GM12874 (cell line): ENCODE data around the gene MRPL19.

Source experiments
- TF ChIP-seq, protein P1 (sequence below): IDR thresholded peaks from 2 replicates; pipeline ENCODE4 v1.5.1; 2011; ENCODE audit warnings: low read depth, mild to moderate bottlenecking, control low read depth, low read length, moderate library complexity; ENCODE audit not compliant: insufficient read depth

The MRPL19 gene

DNA sequence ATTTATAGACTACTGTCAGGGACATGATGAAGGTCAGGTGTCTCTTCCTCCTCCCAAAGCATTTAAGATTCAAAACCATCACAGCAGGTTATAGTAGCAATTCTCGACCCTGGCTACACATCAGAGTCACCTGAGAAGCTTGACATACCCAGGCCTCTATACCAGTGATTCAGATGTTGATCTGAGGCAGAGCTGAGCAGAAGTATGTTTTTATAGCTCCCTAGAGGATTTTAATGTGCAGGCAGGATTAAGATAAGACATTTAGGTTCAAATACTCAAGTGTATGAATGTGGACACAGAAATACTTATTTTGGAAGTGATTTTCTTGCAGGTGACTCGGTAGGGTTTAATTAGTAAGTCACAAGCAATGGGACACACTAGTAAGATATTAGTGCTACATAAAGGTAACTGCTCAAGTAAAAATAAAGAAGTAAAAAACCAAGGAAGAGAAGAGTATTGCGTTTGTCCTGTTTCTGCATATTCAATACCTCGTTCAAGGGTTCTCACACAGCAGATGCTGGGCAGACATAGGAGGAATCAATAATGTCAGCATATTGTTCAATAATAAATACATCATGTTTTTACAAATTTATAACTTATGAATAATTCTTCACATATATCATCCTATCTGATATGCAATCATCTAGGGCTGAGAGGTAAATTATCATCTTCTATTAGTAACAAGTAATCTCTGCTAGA is 57.2 kb downstream of the MRPL19 start:
- TF ChIP-seq, protein P1, sequence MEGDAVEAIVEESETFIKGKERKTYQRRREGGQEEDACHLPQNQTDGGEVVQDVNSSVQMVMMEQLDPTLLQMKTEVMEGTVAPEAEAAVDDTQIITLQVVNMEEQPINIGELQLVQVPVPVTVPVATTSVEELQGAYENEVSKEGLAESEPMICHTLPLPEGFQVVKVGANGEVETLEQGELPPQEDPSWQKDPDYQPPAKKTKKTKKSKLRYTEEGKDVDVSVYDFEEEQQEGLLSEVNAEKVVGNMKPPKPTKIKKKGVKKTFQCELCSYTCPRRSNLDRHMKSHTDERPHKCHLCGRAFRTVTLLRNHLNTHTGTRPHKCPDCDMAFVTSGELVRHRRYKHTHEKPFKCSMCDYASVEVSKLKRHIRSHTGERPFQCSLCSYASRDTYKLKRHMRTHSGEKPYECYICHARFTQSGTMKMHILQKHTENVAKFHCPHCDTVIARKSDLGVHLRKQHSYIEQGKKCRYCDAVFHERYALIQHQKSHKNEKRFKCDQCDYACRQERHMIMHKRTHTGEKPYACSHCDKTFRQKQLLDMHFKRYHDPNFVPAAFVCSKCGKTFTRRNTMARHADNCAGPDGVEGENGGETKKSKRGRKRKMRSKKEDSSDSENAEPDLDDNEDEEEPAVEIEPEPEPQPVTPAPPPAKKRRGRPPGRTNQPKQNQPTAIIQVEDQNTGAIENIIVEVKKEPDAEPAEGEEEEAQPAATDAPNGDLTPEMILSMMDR = no peak

- TF ChIP-seq, protein P1 = no peak
These were observed 59.3 kb downstream of the MRPL19 start for GRCh38 chr2:75705921-75706320.

DNA sequence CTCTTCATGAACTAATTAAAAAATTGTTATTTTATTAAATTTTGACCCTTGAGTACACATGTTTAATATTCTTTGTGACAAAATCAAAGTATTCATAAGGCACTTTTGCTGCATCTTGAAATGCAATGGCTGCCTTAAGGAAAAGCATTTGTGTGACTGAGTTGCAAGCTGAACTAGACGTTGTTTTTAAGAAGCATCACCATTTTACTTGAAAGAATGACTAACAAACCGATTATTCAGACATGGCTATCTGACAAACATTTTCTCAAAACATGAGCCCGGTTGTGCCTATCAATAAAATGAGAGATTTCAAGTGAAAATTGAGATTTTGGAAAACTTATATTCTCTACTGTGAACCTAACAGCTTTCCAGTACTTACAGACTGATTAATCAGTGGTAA is 61.3 kb downstream of the MRPL19 start:
- TF ChIP-seq, protein P1 = no peak

DNA sequence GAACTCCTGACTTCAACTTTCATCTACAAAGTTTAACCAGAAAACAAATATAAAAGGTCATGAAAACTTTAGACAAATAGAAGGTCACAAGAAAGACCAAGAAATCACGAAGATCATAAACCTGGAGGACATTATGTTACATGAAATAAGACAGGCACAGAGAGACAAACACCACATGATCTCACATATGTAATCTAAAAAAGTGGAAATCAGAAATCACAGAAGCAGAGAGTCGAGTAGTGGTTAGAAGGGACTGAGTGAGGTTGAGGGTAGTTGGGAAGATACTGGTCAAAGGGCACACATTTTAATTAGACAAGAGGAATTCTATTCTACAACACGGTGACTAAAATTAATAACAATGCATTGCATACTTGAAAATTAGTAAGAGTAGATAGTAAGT is 62.7 kb downstream of the MRPL19 start:
- TF ChIP-seq, protein P1 = no peak

GRCh38 chr2:75710220-75710576 is 63.6 kb downstream of the MRPL19 start:
- TF ChIP-seq, protein P1 = no peak

DNA sequence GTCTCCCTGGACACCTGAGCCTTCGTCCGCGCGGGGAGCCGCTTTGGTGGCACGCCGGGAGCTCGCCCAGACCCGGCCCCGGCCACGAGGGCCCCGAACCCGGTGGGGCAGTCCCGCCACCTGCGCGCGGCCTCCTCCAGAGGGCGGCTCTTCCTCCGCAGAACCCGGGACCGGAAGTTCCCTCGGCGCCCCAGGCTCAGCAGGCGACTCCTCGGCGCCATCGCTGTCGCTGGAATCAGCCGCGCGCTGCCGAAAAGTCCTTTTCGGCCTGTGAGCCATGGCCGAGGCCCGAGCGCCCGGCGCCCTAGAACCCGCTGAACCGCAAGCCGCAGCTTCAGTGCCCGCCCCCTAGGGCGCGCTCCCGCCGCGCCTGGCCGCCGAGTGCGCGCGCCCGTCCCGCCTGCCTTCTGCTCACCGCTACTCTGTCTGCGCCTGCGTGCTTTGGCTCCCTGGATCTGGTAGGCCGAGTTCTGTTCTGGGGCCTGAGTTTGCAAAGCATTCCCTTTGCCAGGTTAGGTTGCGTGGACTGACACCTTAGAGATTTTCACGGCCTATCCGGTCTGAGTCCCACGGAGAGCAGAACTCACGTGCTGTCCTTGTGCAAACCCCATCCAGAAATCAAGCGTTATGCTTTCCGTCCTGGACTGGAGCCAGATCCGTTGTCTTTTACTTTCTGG is 64.1 kb downstream of the MRPL19 start, which contains the start of gene GCFC2:
GCFC2 (minus strand) TSS at position 339 of the 677 bp plus-strand sequence; CDS start at position 279, 60 bp downstream.
- TF ChIP-seq, protein P1 = peak; percentile 43

DNA sequence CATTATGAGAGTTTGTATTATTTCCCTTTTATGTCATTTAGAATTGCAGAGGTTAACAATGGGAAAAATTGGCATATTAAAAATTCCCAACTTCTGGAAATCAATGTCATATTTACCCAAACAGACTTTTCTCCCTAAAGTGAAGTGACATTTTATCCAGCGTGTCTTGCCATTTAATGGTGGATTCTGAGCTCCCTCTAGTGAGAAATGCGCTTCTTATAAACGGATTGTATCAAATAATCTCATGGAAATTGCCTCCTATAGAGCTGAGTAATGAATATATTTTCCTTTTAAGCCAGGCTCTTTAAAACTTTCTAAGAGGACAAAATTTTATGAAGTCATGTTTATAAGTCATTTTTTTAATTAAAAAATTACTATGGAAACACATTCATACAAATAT is 69.8 kb downstream of the MRPL19 start:
- TF ChIP-seq, protein P1 = no peak
